ENCODE measurements around the gene SERTAD1.

SERTAD1 gene

GRCh38 chr19:40407714-40408597, 17.8 kb downstream of the SERTAD1 start:
- H3K4me3 ChIP-seq (ENCODE audit: low read length), result no peak overlapping the region
- DNase-seq (ENCODE audit: low read depth), result no peak
- TF ChIP-seq CTCF (conservative IDR thresholded peaks at IDR 0.05; ENCODE audit: low read length), result no peak

- DNase-seq (ENCODE audit: low read depth), result peak; percentile 87
- H3K4me3 ChIP-seq (ENCODE audit: low read length), result peak overlapping the region; percentile 65
- TF ChIP-seq CTCF (conservative IDR thresholded peaks at IDR 0.05; ENCODE audit: low read length), result no peak
Measured at GRCh38 chr19:40403262-40403984, 22.4 kb downstream of the SERTAD1 start.

- DNase-seq (ENCODE audit: low read depth), result peak; percentile 37
- TF ChIP-seq CTCF (conservative IDR thresholded peaks at IDR 0.05; ENCODE audit: low read length), result no peak
- H3K4me3 ChIP-seq (ENCODE audit: low read length), result no peak overlapping the region
Measured at GRCh38 chr19:40400559-40400958, 25.2 kb downstream of the SERTAD1 start.

GRCh38 chr19:40398417-40399131, 27.2 kb downstream of the SERTAD1 start:
- no peak overlapping the region for H3K4me3 ChIP-seq (ENCODE audit: low read length)
- no peak for DNase-seq (ENCODE audit: low read depth)
- no peak for TF ChIP-seq CTCF (conservative IDR thresholded peaks at IDR 0.05; ENCODE audit: low read length)

- no peak overlapping the region for H3K4me3 ChIP-seq (ENCODE audit: low read length)
- no peak for DNase-seq (ENCODE audit: low read depth)
- TF ChIP-seq CTCF (conservative IDR thresholded peaks at IDR 0.05; ENCODE audit: low read length), result no peak
Measured at GRCh38 chr19:40397568-40397906, 28.3 kb downstream of the SERTAD1 start.

- no peak for DNase-seq (ENCODE audit: low read depth)
- no peak overlapping the region for H3K4me3 ChIP-seq (ENCODE audit: low read length)
- no peak for TF ChIP-seq CTCF (conservative IDR thresholded peaks at IDR 0.05; ENCODE audit: low read length)
Measured at GRCh38 chr19:40396886-40397567, 28.8 kb downstream of the SERTAD1 start.
